GM10266 (cell line): ENCODE measurements around the gene MB21D2.

Source experiments
- DNase-seq: peaks from one replicate; pipeline ENCODE4 v3.0.0; 2012; ENCODE audit errors: extremely low spot score
- TF ChIP-seq, protein P1 (sequence below): IDR thresholded peaks from 2 replicates; pipeline ENCODE4 v1.5.1; 2012; ENCODE audit warnings: mild to moderate bottlenecking, low read depth; ENCODE audit not compliant: control insufficient read depth, insufficient read depth; ENCODE audit errors: missing control alignments

MB21D2 gene

DNA sequence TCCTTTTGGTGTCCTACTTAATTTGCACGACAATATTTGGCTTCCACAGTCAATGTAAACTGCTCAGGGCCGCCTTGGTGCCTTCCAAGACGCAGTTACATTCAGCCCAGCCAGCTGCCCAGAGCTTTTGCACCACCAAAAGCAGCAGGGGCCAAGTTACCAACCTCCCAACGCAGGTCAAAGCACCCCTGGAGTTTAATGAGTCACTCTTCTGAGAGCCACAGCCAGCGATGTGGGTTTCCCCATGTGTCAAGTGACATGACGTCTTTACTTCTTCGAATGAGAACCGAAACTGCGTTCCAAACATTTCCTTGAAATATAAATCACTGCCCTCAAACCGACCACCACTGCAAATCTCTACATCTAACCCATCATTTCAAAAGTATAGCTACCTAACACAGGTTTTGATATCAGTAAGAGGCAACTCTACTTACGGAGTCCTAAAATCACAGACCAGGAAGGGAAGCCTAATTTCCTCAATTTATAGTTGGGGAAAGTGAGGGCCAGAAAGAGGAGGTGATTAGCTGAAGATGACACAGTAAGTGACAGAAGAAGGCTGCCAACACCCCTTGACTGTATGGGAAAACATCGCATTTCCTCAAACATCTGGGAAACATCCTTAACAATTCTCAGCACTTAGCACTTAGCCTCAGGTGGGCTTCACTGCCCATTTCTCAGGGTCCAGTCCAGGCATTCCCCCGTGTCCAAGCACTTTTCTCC, 24.5 kb downstream of the MB21D2 start:
- peak; percentile 79 for DNase-seq
- TF ChIP-seq, protein P1, sequence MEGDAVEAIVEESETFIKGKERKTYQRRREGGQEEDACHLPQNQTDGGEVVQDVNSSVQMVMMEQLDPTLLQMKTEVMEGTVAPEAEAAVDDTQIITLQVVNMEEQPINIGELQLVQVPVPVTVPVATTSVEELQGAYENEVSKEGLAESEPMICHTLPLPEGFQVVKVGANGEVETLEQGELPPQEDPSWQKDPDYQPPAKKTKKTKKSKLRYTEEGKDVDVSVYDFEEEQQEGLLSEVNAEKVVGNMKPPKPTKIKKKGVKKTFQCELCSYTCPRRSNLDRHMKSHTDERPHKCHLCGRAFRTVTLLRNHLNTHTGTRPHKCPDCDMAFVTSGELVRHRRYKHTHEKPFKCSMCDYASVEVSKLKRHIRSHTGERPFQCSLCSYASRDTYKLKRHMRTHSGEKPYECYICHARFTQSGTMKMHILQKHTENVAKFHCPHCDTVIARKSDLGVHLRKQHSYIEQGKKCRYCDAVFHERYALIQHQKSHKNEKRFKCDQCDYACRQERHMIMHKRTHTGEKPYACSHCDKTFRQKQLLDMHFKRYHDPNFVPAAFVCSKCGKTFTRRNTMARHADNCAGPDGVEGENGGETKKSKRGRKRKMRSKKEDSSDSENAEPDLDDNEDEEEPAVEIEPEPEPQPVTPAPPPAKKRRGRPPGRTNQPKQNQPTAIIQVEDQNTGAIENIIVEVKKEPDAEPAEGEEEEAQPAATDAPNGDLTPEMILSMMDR, result no peak

DNA sequence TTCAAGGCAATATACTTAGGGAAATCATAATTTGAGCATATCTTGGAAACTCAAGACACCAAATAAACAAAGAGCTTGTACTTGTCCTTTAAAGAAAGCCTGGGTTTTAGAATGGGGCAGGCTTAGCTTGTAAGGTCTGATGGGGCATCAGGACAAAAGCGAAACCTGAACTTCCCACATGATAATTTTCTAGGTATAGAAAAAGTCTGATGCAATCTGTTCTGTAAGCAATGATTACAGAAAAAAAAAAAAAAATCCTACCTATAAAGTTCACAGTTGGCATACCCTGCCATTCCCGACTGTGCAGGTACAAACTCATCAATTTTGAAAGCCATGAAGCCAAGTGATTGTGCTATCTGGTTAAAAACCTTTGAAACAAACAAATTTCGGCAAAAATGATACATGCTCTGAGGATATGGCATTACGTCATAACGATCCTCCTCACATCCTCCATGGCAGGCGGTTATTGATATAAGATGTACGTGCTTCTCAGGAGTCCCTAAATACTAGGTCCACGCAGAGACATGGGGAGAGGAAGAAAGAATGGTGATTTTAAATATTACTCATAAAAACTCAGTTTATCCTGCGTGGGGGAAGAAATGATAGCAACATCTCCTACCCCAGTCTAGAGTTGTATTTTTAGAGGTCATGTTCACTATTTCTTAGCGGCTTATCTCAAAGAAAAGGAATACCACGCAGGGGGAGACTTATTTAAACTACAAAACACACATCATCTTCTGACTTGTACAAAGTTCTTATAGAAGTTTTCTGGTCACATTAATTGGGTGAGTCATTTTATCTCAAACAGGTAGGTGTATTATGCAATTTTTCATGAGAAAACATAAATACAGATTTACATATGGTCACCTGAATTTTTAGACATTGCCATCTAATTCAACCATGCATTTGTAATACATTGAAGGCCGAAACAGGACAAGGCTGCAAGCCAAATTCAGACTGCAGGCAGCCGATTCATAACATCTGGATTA, 27.0 kb downstream of the MB21D2 start:
- no peak for DNase-seq
- TF ChIP-seq, protein P1, result no peak

DNA sequence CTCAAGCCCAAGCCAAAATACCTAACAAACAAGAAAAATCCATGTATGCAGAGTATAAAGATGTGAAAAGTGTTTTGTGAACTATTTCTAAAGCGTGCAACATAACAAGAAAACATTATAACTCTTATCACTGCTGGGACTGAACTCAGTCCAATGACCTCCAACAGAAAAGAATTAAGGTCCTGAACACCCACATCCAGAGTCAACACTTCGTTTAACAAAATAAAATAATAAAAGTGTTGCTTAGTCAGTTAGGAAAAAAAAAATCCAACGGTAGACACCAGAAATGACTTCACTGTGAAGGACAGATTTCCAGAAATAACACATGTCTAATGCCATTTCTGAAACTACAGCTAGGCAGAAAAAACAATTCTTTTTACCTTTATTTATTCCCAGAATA, 28.0 kb downstream of the MB21D2 start:
- TF ChIP-seq, protein P1, result no peak
- DNase-seq, result no peak

DNA sequence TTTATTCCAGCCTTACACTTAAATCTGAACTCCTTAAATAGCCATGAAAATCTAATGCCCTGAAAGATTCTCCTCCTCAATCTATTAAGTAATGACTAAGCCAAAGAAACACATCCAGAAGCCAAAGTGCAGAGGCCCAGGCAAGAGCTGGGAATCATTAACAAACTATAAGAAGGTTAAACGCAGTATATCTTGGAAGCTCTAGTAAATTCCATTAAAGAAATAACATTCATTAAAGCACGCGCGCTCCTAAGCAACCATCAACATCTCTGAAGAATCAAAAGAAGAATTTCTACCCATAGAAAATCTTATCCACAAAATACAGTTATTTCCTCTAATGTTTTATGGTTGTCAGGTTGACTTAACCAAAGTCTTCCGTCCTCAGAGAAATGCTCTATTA, 29.5 kb downstream of the MB21D2 start:
- DNase-seq, result no peak
- TF ChIP-seq, protein P1, result no peak

DNA sequence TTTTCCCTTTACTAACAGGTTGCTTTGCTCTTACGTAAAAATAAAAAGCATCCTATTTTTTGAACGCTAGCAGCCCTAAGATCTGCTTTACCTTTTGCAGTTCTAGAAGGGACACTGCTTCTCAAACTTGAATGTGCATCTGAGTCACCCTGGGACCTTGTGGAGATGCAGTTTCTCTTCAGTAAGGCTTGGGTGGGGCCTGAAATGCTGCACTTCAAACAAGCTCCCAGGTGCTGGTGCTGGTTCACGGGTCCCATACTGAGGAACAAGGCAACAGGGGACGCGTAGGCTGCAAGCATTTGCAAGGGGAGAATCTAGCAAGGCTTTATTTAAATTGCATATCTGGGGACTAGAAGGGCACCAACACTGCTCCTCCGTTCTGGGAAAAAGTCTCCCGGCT, 30.0 kb downstream of the MB21D2 start:
- no peak for DNase-seq
- TF ChIP-seq, protein P1, result no peak

DNA sequence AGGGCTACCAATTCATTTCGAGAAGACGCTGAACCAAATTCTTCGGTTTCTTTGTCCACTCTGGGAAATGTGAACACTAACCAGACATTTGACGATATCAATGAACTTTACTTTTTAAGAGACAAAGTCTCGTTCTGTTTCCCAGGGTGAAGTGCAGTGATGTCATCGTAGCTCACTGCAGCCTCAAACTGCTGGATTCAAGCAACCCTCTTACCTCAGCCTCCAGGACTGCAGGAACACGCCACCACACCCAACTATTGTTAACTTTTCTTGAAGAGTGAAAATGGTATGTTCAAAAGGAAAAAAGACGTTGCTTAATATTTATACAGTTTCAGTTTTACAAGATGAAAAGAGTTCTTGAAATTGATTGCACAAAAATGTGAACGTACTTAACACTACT, 30.6 kb downstream of the MB21D2 start:
- TF ChIP-seq, protein P1, result no peak
- DNase-seq, result no peak
